ENCODE measurements around the gene ARPP21. TPM values are rescaled to one million over a fixed set of nuclear protein-coding genes. Genes with fewer than 3 reads are reported as not detected.

ARPP21 gene
- total and polyA plus RNA-seq, 10 donors = 0.07 to 0.39 (median 0.12) TPM; not detected in 7

- DNase-seq = no peak
- peaks cover 8 to 45% (median 21%) of the 10 kb centered on the region in 7 donors for H3K27me3 ChIP-seq (replicated peaks in 1 of 7)
Observed at GRCh38 chr3:35641920-35642527, 2.7 kb downstream of the ARPP21 start.

GRCh38 chr3:35643495-35643894 lies 4.2 kb downstream of the ARPP21 start:
- no peak for TF ChIP-seq POLR2AphosphoS5 (IDR thresholded peaks at IDR 0.05)
- TF ChIP-seq CTCF (IDR thresholded peaks at IDR 0.05 in 8 of 11, conservative IDR thresholded peaks at IDR 0.05 in 3 of 11) = no peak
- no peak for TF ChIP-seq POLR2A (IDR thresholded peaks at IDR 0.05)
- no peak overlapping the region for H3K27ac ChIP-seq
- no peak for DNase-seq
- peaks cover 0 to 14% (median 9%) of the 10 kb centered on the region in 6 donors for H3K4me1 ChIP-seq
- intact Hi-C loops (cut with DNase I; ENCODE audit: low total_unique reads) = no loop called here
- H3K9me3 ChIP-seq = no peaks in the 10 kb centered on the region
- no peak overlapping the region for H3K4me3 ChIP-seq
- 73 to 86% (median 75%) methylated on average over 2 of the region's 2 CpGs for WGBS, 5 donors
- peaks cover 8 to 40% (median 21%) of the 10 kb centered on the region in 7 donors for H3K27me3 ChIP-seq (replicated peaks in 1 of 7)
- H3K36me3 ChIP-seq = no peaks in the 10 kb centered on the region

More at GRCh38 chr3:35641920-35642527, 2.7 kb downstream of the ARPP21 start:
- WGBS, 5 donors = 65 to 77% (median 71%) methylated on average over 4 of the region's 4 CpGs
- H3K4me3 ChIP-seq = no peak overlapping the region
- H3K36me3 ChIP-seq = no peaks in the 10 kb centered on the region
- H3K9me3 ChIP-seq = no peaks in the 10 kb centered on the region
- H3K4me1 ChIP-seq = peaks cover 0 to 14% (median 9%) of the 10 kb centered on the region in 6 donors
- intact Hi-C loops (cut with DNase I; ENCODE audit: low total_unique reads) = no loop called here
- TF ChIP-seq CTCF (IDR thresholded peaks at IDR 0.05 in 8 of 11, conservative IDR thresholded peaks at IDR 0.05 in 3 of 11) (no peak), POLR2AphosphoS5 (IDR thresholded peaks at IDR 0.05) (no peak), POLR2A (IDR thresholded peaks at IDR 0.05) (no peak)
- H3K27ac ChIP-seq = no peak overlapping the region

- DNase-seq = no peak
- no peaks in the 10 kb centered on the region for H3K9me3 ChIP-seq
- no peaks in the 10 kb centered on the region for H3K36me3 ChIP-seq
- intact Hi-C loops (cut with DNase I; ENCODE audit: low total_unique reads) = no loop called here
- no peak overlapping the region for H3K27ac ChIP-seq
- 77 to 85% (median 79%) methylated on average over 2 of the region's 2 CpGs for WGBS, 5 donors
- no peak for TF ChIP-seq POLR2A (IDR thresholded peaks at IDR 0.05)
- no peak for TF ChIP-seq CTCF (IDR thresholded peaks at IDR 0.05 in 8 of 11, conservative IDR thresholded peaks at IDR 0.05 in 3 of 11)
- peaks cover 0 to 7% (median 5%) of the 10 kb centered on the region in 6 donors for H3K4me1 ChIP-seq
- peaks cover 6 to 31% (median 13%) of the 10 kb centered on the region in 7 donors for H3K27me3 ChIP-seq (replicated peaks in 1 of 7)
- no peak overlapping the region for H3K4me3 ChIP-seq
Observed at GRCh38 chr3:35644451-35644850, 5.1 kb downstream of the ARPP21 start.

GRCh38 chr3:35645189-35645588 lies 5.9 kb downstream of the ARPP21 start:
- Histone ChIP-seq H3K27ac (no peak overlapping the region), H3K36me3 (no peaks in the 10 kb centered on the region), H3K4me3 (no peak overlapping the region), H3K4me1 (no peaks in the 10 kb centered on the region), H3K9me3 (no peaks in the 10 kb centered on the region), H3K27me3 (replicated peaks in 1 of 7) (peaks cover 0 to 23% (median 5%) of the 10 kb centered on the region in 7 donors)
- DNase-seq = no peak
- intact Hi-C loops (cut with DNase I; ENCODE audit: low total_unique reads) = no loop called here
- TF ChIP-seq POLR2AphosphoS5 (IDR thresholded peaks at IDR 0.05) (no peak), POLR2A (IDR thresholded peaks at IDR 0.05) (no peak), CTCF (IDR thresholded peaks at IDR 0.05 in 8 of 11, conservative IDR thresholded peaks at IDR 0.05 in 3 of 11) (no peak)
- WGBS, 5 donors = 69 to 83% (median 74%) methylated on average over 2 of the region's 2 CpGs
